Endothelial cell (in vitro differentiated cells): ENCODE measurements around the gene HELZ2. TPM values are rescaled to one million over a fixed set of nuclear protein-coding genes. Genes with fewer than 3 reads are reported as not detected.

Experiments
- DNase-seq: peaks from one replicate; pipeline ENCODE4 v3.0.0; 2021; ENCODE audit warnings: low spot score
- H3K27ac Mint-ChIP-seq: one replicate; pipeline ENCODE4 v1.8.0; 2021; ENCODE audit warnings: mixed read lengths, inconsistent platforms; ENCODE audit not compliant: unreplicated experiment
- H3K27me3 Mint-ChIP-seq: one replicate; pipeline ENCODE4 v1.8.0; 2021; ENCODE audit warnings: mild to moderate bottlenecking, moderate library complexity, mixed read lengths, inconsistent platforms; ENCODE audit not compliant: unreplicated experiment
- H3K36me3 Mint-ChIP-seq: one replicate; pipeline ENCODE4 v1.8.0; 2021; ENCODE audit warnings: mild to moderate bottlenecking, low read depth, mixed read lengths, inconsistent platforms; ENCODE audit not compliant: unreplicated experiment
- H3K4me1 Mint-ChIP-seq: one replicate; pipeline ENCODE4 v1.8.0; 2021; ENCODE audit warnings: mild to moderate bottlenecking, mixed read lengths, inconsistent platforms; ENCODE audit not compliant: unreplicated experiment
- H3K4me3 Mint-ChIP-seq: one replicate; pipeline ENCODE4 v1.8.0; 2021; ENCODE audit warnings: mild to moderate bottlenecking, mixed read lengths, inconsistent platforms; ENCODE audit not compliant: unreplicated experiment
- H3K9me3 Mint-ChIP-seq: one replicate; pipeline ENCODE4 v1.8.0; 2021; ENCODE audit warnings: mixed read lengths, inconsistent platforms; ENCODE audit not compliant: unreplicated experiment
- CTCF ChIP-seq: fragments of 200-600 bp; sonication (generic); IDR thresholded peaks from one replicate; pipeline ENCODE4 v1.5.0; 2021; ENCODE audit warnings: antibody characterized with exemption; ENCODE audit not compliant: unreplicated experiment
- total RNA-seq: library from RNA; stranded (reverse); fragmentation: NEBNext Ultra II Directional; extraction: Animal tissue kit (Norgen Biotek cat#: 25700); gene quantifications from one replicate; pipeline ENCODE4 v1.2.1, GENCODE V29; 2021; ENCODE audit not compliant: unreplicated experiment

The HELZ2 gene
- total RNA-seq, 1 donor from 2014 or later: 15.3 TPM

DNA sequence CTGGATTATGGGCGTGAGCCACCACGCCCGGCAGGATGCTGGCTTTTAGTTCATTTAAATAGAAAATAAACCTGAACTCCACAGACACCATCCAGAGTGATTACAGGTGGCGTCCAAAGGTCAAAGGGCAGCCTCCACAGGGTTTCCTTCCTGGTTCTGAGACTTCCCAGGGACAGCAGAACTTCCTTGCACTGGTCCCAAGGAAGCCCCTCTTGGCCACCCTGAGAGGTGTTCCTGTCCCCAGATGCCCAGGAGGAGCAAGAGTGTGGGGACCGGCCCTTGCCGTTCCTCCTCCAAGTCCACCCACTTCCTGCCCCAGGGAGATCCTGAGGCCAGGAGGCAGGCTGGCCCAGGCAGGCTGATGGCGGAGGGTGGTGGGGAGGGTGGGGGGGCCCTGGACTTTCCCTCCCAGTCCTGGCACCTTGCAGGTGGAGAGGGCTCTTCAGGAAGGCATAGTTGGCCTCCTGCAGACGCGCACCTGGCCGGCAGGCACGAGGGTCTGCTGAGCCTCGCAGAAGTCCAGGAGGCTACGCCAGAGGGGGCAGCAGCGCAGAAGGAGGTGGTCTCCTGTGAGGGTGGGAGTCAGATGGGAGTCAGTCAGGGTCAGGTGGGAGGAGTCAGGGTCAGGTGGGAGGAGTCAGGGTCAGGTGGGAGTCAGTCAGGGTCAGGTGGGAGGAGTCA lies 15.1 kb downstream of the HELZ2 start:
- Mint-ChIP-seq H3K4me3 (no peak overlapping the region), H3K27ac (no peak overlapping the region), H3K4me1 (no peaks in the 10 kb centered on the region), H3K9me3 (no peaks in the 10 kb centered on the region), H3K36me3 (no peaks in the 10 kb centered on the region), H3K27me3 (no peaks in the 10 kb centered on the region)
- no peak for DNase-seq
- TF ChIP-seq CTCF: no peak

GRCh38 chr20:63557481-63557891 lies 16.6 kb downstream of the HELZ2 start:
- Mint-ChIP-seq H3K27me3 (no peaks in the 10 kb centered on the region), H3K9me3 (no peaks in the 10 kb centered on the region), H3K4me3 (no peak overlapping the region), H3K27ac (no peak overlapping the region), H3K36me3 (no peaks in the 10 kb centered on the region), H3K4me1 (no peaks in the 10 kb centered on the region)
- no peak for TF ChIP-seq CTCF
- no peak for DNase-seq

- H3K4me3 Mint-ChIP-seq: no peak overlapping the region
- H3K4me1 Mint-ChIP-seq: no peaks in the 10 kb centered on the region
- DNase-seq: no peak
- H3K9me3 Mint-ChIP-seq: no peaks in the 10 kb centered on the region
- no peaks in the 10 kb centered on the region for H3K27me3 Mint-ChIP-seq
- no peak overlapping the region for H3K27ac Mint-ChIP-seq
- no peak for TF ChIP-seq CTCF
- no peaks in the 10 kb centered on the region for H3K36me3 Mint-ChIP-seq
These were observed 17.1 kb downstream of the HELZ2 start for GRCh38 chr20:63556873-63557478.

GRCh38 chr20:63555661-63556381 lies 18.2 kb downstream of the HELZ2 start:
- Mint-ChIP-seq H3K4me1 (no peaks in the 10 kb centered on the region), H3K9me3 (no peaks in the 10 kb centered on the region), H3K4me3 (no peak overlapping the region), H3K36me3 (no peaks in the 10 kb centered on the region), H3K27ac (no peak overlapping the region), H3K27me3 (no peaks in the 10 kb centered on the region)
- DNase-seq: no peak
- TF ChIP-seq CTCF: no peak
